H9 (cell line): ENCODE data around the gene ACAT1. TPM values are rescaled to one million over a fixed set of nuclear protein-coding genes. Genes with fewer than 3 reads are reported as not detected.

Experiments
- DNase-seq: peaks from one replicate; pipeline ENCODE4 v3.0.0-alpha.2; 2017
- H2AFZ ChIP-seq: one replicate; pipeline ENCODE4 v1.6.1; 2013; ENCODE audit warnings: mild to moderate bottlenecking, low read length, control low read depth, moderate library complexity
- H2AK5ac ChIP-seq: 2 replicates; pipeline ENCODE4 v1.6.1; 2013; ENCODE audit warnings: low read length, control low read depth, mixed read lengths; ENCODE audit not compliant: insufficient read length
- H2BK120ac ChIP-seq: one replicate; pipeline ENCODE4 v1.6.1; 2013; ENCODE audit warnings: low read depth, mild to moderate bottlenecking, low read length, control low read depth, inconsistent platforms; ENCODE audit not compliant: poor library complexity, severe bottlenecking
- H2BK12ac ChIP-seq: 2 replicates; pipeline ENCODE4 v1.6.1; 2013; ENCODE audit warnings: low read length, control low read depth, mixed read lengths, low read depth; ENCODE audit not compliant: insufficient read length
- H2BK15ac ChIP-seq: 2 replicates; pipeline ENCODE4 v1.6.1; 2013; ENCODE audit warnings: low read depth, low read length, control low read depth
- H2BK20ac ChIP-seq: one replicate; pipeline ENCODE4 v1.6.1; 2013; ENCODE audit warnings: low read depth, mild to moderate bottlenecking, low read length, control low read depth, inconsistent platforms; ENCODE audit not compliant: poor library complexity, severe bottlenecking
- H2BK5ac ChIP-seq: 2 replicates; pipeline ENCODE4 v1.6.1; 2013; ENCODE audit warnings: low read length, control low read depth, mixed read lengths; ENCODE audit not compliant: insufficient read length
- H3K14ac ChIP-seq: 2 replicates; pipeline ENCODE4 v1.6.1; 2013; ENCODE audit warnings: low read length, control low read depth; ENCODE audit not compliant: insufficient read depth
- H3K18ac ChIP-seq: 2 replicates; pipeline ENCODE4 v1.6.1; 2013; ENCODE audit warnings: low read depth, mild to moderate bottlenecking, mixed read lengths, low read length, control low read depth; ENCODE audit not compliant: insufficient read length
- H3K23ac ChIP-seq: 2 replicates; pipeline ENCODE4 v1.6.1; 2013; ENCODE audit warnings: low read length, control low read depth, mixed read lengths, low read depth; ENCODE audit not compliant: insufficient read length
- H3K23me2 ChIP-seq: 2 replicates; pipeline ENCODE4 v1.6.1; 2013; ENCODE audit warnings: low read depth, mild to moderate bottlenecking, mixed read lengths, low read length, control low read depth; ENCODE audit not compliant: insufficient read length, poor library complexity, severe bottlenecking
- H3K27ac ChIP-seq: 2 replicates; pipeline ENCODE4 v1.5.1; 2013; ENCODE audit warnings: low read length, control low read depth, mixed read lengths, low read depth; ENCODE audit not compliant: insufficient read length
- H3K27me3 ChIP-seq: 2 replicates; pipeline ENCODE4 v1.6.1; 2013; ENCODE audit warnings: low read length, control low read depth, inconsistent platforms; ENCODE audit not compliant: insufficient read depth
- H3K4ac ChIP-seq: 2 replicates; pipeline ENCODE4 v1.6.1; 2013; ENCODE audit warnings: low read depth, mild to moderate bottlenecking, control low read depth, inconsistent platforms, low read length, moderate library complexity
- H3K4me1 ChIP-seq: 2 replicates; pipeline ENCODE4 v1.6.1; 2013; ENCODE audit warnings: low read length, control low read depth, inconsistent platforms; ENCODE audit not compliant: insufficient read depth
- H3K4me2 ChIP-seq: 2 replicates; pipeline ENCODE4 v1.6.1; 2013; ENCODE audit warnings: low read length, control low read depth, mixed read lengths; ENCODE audit not compliant: insufficient read length, insufficient read depth
- H3K56ac ChIP-seq: 2 replicates; pipeline ENCODE4 v1.6.1; 2013; ENCODE audit warnings: low read depth, mild to moderate bottlenecking, mixed read lengths, low read length, control low read depth; ENCODE audit not compliant: insufficient read length
- H3K79me1 ChIP-seq: 2 replicates; pipeline ENCODE4 v1.6.1; 2013; ENCODE audit warnings: low read depth, mild to moderate bottlenecking, moderate library complexity, low read length, control low read depth, inconsistent platforms; ENCODE audit not compliant: insufficient read depth, poor library complexity, severe bottlenecking
- H3K79me2 ChIP-seq: 2 replicates; pipeline ENCODE4 v1.6.1; 2013; ENCODE audit warnings: low read length, control low read depth, inconsistent platforms; ENCODE audit not compliant: insufficient read depth
- H3K9ac ChIP-seq: 2 replicates; pipeline ENCODE4 v1.6.1; 2013; ENCODE audit warnings: low read length, control low read depth, mixed read lengths; ENCODE audit not compliant: insufficient read length; ENCODE audit errors: extremely low read depth
- H3K9me3 ChIP-seq: one replicate; pipeline ENCODE4 v1.6.1; 2013; ENCODE audit warnings: low read depth, low read length, inconsistent platforms; ENCODE audit not compliant: control insufficient read depth
- H3T11ph ChIP-seq: one replicate; pipeline ENCODE4 v1.6.1; 2013; ENCODE audit warnings: mild to moderate bottlenecking, low read length, control low read depth, inconsistent platforms
- H4K20me1 ChIP-seq: one replicate; pipeline ENCODE4 v1.6.1; 2013; ENCODE audit not compliant: control insufficient read depth, insufficient read length, insufficient read depth
- H4K5ac ChIP-seq: 2 replicates; pipeline ENCODE4 v1.6.1; 2013; ENCODE audit warnings: low read depth, mild to moderate bottlenecking, mixed read lengths, low read length, control low read depth; ENCODE audit not compliant: insufficient read length
- H4K8ac ChIP-seq: replicated peaks from 2 replicates; pipeline ENCODE4 v1.6.1; 2013; ENCODE audit warnings: low read length, control low read depth, mixed read lengths, low read depth; ENCODE audit not compliant: insufficient read length
- H4K91ac ChIP-seq: 2 replicates; pipeline ENCODE4 v1.6.1; 2013; ENCODE audit warnings: low read depth, mild to moderate bottlenecking, moderate library complexity, mixed read lengths, low read length, control low read depth; ENCODE audit not compliant: insufficient read length
- H3K27ac Mint-ChIP-seq, 3 experiments: 2 replicates in 2 of 3; 3 replicates in 1 of 3; pipeline ENCODE4 v1.8.0; 2020 to 2021; ENCODE audit warnings: mixed read lengths in 3 of 3, mild to moderate bottlenecking in 1 of 3, moderate library complexity in 1 of 3
- H3K27me3 Mint-ChIP-seq: 2 replicates; pipeline ENCODE4 v1.8.0; 2021; ENCODE audit warnings: low read depth, mild to moderate bottlenecking, moderate library complexity, mixed read lengths
- H3K36me3 Mint-ChIP-seq, 3 experiments: 2 replicates in 2 of 3; 3 replicates in 1 of 3; pipeline ENCODE4 v1.8.0; 2020 to 2021; ENCODE audit warnings: low read depth in 3 of 3, mixed read lengths in 3 of 3; ENCODE audit not compliant: insufficient read depth in 1 of 3
- H3K4me1 Mint-ChIP-seq, 2 experiments: 2 replicates each; pipeline ENCODE4 v1.8.0; 2020; ENCODE audit warnings: mixed read lengths in 2 of 2
- H3K4me3 Mint-ChIP-seq, 2 experiments: 2 replicates in 1 of 2; 3 replicates in 1 of 2; pipeline ENCODE4 v1.8.0; 2020 to 2021; ENCODE audit warnings: mild to moderate bottlenecking in 2 of 2, mixed read lengths in 2 of 2, moderate library complexity in 1 of 2
- H3K9me3 Mint-ChIP-seq, 2 experiments: 2 replicates in 1 of 2; 3 replicates in 1 of 2; pipeline ENCODE4 v1.8.0; 2020; ENCODE audit warnings: mild to moderate bottlenecking in 2 of 2, mixed read lengths in 2 of 2, moderate library complexity in 1 of 2
- WGBS: extraction: QIAGEN DNeasy Blood & Tissue Kit; methylation state at CpG from one replicate; pipeline ENCODE4 v1.1.7; 2013; ENCODE audit warnings: missing lambda C conversion rate, low lambda C conversion rate, mixed read lengths; ENCODE audit not compliant: insufficient read length; ENCODE audit errors: extremely low coverage; 5-methylcytosine and 5-hydroxymethylcytosine counted together
- total RNA-seq: library from RNA; stranded (reverse); gene quantifications from 2 replicates; pipeline ENCODE4 v1.2.1, GENCODE V29; 2021
- TF ChIP-seq, protein P1 (sequence below): fragments of 200-600 bp; sonication (generic); conservative IDR thresholded peaks from 3 replicates; pipeline ENCODE4 v1.8.0; 2021; ENCODE audit warnings: antibody characterized with exemption, mild to moderate bottlenecking

ACAT1 gene
- total RNA-seq, 1 experiment from 2014 or later, result 39.1 TPM

GRCh38 chr11:108112057-108112456, 9.3 kb upstream of the ACAT1 start:
- Histone ChIP-seq H2BK120ac (no peak overlapping the region), H3K79me2 (no peaks in the 10 kb centered on the region), H4K8ac (no peak overlapping the region), H3K18ac (no peak overlapping the region), H3K23ac (no peak overlapping the region), H3K56ac (no peak overlapping the region), H2BK20ac (no peak overlapping the region), H2BK12ac (no peak overlapping the region), H3K23me2 (no peaks in the 10 kb centered on the region), H3K14ac (no peak overlapping the region), H2BK15ac (no peak overlapping the region), H3K27ac (no peak overlapping the region), H2AFZ (no peak overlapping the region), H4K5ac (no peak overlapping the region), H3K4me2 (no peak overlapping the region), H3K9ac (no peak overlapping the region), H2BK5ac (no peak overlapping the region), H3K27me3 (no peaks in the 10 kb centered on the region), H3K4me1 (no peaks in the 10 kb centered on the region), H4K20me1 (no peaks in the 10 kb centered on the region), H3K79me1 (no peaks in the 10 kb centered on the region), H3K4ac (no peak overlapping the region), H3K9me3 (no peaks in the 10 kb centered on the region), H3T11ph (no peak overlapping the region), H2AK5ac (no peak overlapping the region), H4K91ac (no peak overlapping the region)
- WGBS, result no CpG with 5 or more reads among the region's 2 CpGs
- no peak overlapping the region for H3K27ac Mint-ChIP-seq
- H3K27me3 Mint-ChIP-seq, result no peaks in the 10 kb centered on the region
- DNase-seq, result no peak
- no peaks in the 10 kb centered on the region for H3K9me3 Mint-ChIP-seq
- TF ChIP-seq, protein P1, sequence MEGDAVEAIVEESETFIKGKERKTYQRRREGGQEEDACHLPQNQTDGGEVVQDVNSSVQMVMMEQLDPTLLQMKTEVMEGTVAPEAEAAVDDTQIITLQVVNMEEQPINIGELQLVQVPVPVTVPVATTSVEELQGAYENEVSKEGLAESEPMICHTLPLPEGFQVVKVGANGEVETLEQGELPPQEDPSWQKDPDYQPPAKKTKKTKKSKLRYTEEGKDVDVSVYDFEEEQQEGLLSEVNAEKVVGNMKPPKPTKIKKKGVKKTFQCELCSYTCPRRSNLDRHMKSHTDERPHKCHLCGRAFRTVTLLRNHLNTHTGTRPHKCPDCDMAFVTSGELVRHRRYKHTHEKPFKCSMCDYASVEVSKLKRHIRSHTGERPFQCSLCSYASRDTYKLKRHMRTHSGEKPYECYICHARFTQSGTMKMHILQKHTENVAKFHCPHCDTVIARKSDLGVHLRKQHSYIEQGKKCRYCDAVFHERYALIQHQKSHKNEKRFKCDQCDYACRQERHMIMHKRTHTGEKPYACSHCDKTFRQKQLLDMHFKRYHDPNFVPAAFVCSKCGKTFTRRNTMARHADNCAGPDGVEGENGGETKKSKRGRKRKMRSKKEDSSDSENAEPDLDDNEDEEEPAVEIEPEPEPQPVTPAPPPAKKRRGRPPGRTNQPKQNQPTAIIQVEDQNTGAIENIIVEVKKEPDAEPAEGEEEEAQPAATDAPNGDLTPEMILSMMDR, result no peak
- no peaks in the 10 kb centered on the region for H3K36me3 Mint-ChIP-seq
- H3K4me1 Mint-ChIP-seq, result peaks cover 12% of the 10 kb centered on the region in 2 experiments
- H3K4me3 Mint-ChIP-seq, result no peak overlapping the region
